Astrocyte of the spinal cord (primary cell): ENCODE data around the gene DDX42.

Source experiments
- DNase-seq: peaks from one replicate; pipeline ENCODE4 v3.0.0; 2011; ENCODE audit warnings: low read depth, low spot score
- H3K4me3 ChIP-seq: 2 replicates; pipeline ENCODE4 v1.5.1; 2011; ENCODE audit warnings: low read depth, mild to moderate bottlenecking, low read length, moderate library complexity
- in situ Hi-C: cut with HindIII; loops from 2 replicates; pipeline ENCODE4 v1.10.0; 2017; ENCODE audit warnings: low sequenced_read_pairs
- TF ChIP-seq, protein P1 (sequence below): IDR thresholded peaks from 2 replicates; pipeline ENCODE4 v1.5.1; 2012; ENCODE audit warnings: low read depth, mild to moderate bottlenecking, low read length, inconsistent platforms

The DDX42 gene

DNA sequence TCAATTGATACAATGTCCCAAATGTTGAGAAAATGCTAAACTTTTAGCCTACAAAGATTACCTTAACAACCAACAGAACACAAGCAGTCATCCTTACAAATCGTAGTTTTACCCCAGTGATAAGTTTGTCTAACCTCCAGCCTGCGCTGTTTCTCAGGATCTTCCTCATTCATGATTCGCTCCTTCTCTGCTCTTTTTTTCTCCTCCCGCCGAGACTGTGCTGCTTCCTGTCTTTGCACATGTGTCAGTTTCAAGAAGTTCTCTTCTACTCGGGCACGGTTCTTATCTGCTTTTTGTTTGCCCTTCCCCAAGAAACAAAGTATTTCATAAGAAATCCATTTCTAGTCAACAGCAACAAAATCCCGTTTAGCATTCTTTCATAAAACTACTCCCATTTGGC, 22.2 kb upstream of the DDX42 start:
- TF ChIP-seq, protein P1, sequence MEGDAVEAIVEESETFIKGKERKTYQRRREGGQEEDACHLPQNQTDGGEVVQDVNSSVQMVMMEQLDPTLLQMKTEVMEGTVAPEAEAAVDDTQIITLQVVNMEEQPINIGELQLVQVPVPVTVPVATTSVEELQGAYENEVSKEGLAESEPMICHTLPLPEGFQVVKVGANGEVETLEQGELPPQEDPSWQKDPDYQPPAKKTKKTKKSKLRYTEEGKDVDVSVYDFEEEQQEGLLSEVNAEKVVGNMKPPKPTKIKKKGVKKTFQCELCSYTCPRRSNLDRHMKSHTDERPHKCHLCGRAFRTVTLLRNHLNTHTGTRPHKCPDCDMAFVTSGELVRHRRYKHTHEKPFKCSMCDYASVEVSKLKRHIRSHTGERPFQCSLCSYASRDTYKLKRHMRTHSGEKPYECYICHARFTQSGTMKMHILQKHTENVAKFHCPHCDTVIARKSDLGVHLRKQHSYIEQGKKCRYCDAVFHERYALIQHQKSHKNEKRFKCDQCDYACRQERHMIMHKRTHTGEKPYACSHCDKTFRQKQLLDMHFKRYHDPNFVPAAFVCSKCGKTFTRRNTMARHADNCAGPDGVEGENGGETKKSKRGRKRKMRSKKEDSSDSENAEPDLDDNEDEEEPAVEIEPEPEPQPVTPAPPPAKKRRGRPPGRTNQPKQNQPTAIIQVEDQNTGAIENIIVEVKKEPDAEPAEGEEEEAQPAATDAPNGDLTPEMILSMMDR, result no peak
- no peak for DNase-seq

DNA sequence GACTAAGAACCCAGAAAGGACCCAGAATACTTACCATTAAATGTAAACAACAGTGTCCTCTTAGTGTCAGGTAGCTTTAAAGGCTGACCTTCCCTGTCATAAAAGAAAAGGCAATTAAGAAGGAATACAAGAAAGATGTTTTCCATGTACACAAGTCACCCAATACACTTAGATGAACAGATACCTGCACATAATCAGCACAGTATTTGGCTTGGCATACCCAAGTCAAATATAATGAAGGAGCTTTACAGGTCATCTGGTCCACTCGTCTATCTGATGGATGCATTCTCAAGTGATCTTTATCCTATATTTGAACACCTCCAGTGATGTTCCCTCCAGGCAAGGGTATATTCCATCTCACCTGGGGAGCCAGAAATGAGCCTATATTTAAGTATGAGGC, 21.3 kb upstream of the DDX42 start:
- in situ Hi-C loops, result no loop called here
- DNase-seq, result no peak
- H3K4me3 ChIP-seq, result no peak overlapping the region
- TF ChIP-seq, protein P1, result no peak

More for the DNA sequence above, 22.2 kb upstream of the DDX42 start:
- in situ Hi-C loops, result no loop called here
- no peak overlapping the region for H3K4me3 ChIP-seq

DNA sequence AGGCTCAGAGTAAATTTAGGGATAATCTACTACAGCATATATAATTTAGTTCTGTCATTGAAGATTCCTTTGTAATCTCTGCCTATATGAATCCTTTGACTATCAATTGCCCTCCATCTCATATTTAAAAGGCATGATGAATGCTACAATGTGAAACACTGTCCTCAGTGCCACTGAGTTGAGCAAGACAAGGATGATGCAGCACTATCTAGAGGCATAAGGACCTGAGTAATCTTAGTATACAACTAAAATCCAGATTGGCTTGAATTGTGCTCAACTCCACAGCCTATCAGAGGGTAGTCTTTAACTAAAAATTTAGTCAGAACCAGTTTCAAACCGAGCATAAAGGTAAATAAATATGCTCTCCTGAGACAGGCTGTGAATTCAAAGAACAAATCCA, 20.8 kb upstream of the DDX42 start:
- no peak overlapping the region for H3K4me3 ChIP-seq
- TF ChIP-seq, protein P1, result no peak
- in situ Hi-C loops, result no loop called here
- DNase-seq, result no peak

DNA sequence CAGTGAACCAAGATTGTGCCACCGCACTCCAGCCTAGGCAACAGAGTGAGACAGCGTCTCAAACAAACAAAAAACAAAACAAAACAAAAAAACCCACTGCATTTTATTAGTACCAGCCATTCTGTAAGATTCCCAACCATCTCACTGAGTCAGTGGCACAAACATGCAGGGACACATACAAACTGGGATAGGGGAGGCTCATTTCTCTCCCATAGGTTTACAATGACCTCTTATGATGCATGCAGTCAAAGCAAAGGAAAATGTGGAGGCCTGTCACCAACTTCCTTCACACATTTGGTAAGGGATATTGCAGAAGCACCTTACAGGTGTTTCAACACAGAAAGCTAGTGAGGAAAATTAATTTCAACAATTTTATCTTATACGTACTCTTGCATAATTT, 19.9 kb upstream of the DDX42 start:
- TF ChIP-seq, protein P1, result no peak
- DNase-seq, result no peak
- in situ Hi-C loops, result no loop called here
- no peak overlapping the region for H3K4me3 ChIP-seq

DNA sequence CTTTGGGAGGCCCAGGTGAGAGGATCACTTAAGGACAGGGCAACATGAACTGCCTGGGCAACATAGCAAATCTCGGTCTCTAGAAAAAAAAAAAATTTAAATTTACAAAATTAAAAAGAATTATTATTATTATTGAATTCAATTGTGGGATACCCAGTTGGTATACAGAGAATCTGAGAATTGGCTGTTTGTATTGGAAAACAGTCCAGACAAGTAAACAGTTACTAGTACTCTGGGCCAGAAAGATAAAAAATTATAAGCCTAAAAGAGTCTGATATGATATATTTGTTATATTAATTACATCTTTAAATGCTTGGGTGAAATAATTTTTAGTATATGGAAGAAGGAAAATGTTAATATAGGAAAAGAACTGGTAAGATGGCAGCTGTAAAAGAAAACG, 15.5 kb upstream of the DDX42 start:
- H3K4me3 ChIP-seq, result no peak overlapping the region
- in situ Hi-C loops, result no loop called here
- no peak for DNase-seq
- TF ChIP-seq, protein P1, result no peak

DNA sequence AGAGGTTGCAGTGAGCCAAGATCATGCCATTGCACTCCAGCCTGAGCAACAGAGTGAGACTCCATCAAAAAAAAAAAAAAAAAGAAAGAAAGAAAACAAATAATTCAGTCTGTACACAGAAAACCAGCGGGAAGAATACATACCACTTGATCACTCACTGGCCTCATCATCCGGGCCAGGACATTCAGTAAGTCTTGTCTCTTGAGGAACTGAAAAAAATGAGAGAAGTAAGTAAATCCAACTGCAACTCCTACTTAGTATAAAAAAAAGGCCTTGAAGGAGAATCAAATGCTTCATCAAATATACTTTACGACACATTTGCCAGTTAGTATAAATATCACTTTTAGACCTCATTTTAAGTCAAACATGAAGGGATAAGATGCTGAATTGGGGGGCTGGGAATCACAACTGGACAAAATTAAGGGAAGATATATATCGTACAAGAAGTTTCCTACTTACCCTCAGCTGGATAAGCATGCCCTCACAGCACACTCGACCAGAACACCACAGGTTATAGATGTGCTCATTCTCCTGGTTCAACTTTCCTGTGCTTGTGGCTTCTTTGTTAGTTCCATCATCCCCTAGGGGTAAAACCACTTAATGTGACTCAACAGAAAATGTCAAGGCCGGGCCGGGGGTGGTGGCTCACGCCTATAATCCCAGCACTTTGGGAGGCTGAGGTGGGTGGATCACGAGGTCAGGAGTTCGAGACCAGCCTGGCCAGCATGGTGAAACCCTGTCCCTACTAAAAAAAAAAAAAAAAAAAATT, 13.0 kb upstream of the DDX42 start:
- H3K4me3 ChIP-seq, result no peak overlapping the region
- in situ Hi-C loops, result no loop called here
- TF ChIP-seq, protein P1, result no peak
- DNase-seq, result no peak
